Erythroblast (primary cell): Measurements from ENCODE around the gene RXRG.

Experiments used
- GATA1 ChIP-seq: IDR thresholded peaks from 2 replicates; pipeline ENCODE4 v1.6.1; 2011; ENCODE audit warnings: low read depth, mild to moderate bottlenecking, control low read depth, low read length, moderate library complexity
- POLR2A ChIP-seq: IDR thresholded peaks from 2 replicates; pipeline ENCODE4 v1.6.1; 2011; ENCODE audit warnings: mild to moderate bottlenecking, low read length

GRCh38 chr1:165492845-165493373 lies 48.0 kb upstream of the RXRG start:
- no peak for TF ChIP-seq POLR2A
- no peak for TF ChIP-seq GATA1
